ENCODE results near the gene PRKCB.

GRCh38 chr16:24094660-24095059, 258.9 kb downstream of the PRKCB start:
- no peak for TF ChIP-seq CTCF (conservative IDR thresholded peaks at IDR 0.05 in 1 of 2, IDR thresholded peaks at IDR 0.05 in 1 of 2; ENCODE audit: extremely low read depth in 1 of 2, insufficient read depth in 1 of 2, low read depth in 1 of 2, low read length in 2 of 2)
- TF ChIP-seq EZH2 (IDR thresholded peaks at IDR 0.05; ENCODE audit: borderline replicate concordance, low read length) = no peak
